HEK293 (cell line): Measurements from ENCODE around the gene DAAM2.

Source experiments
- BCL11A ChIP-seq: fragments of 450-650 bp; formaldehyde crosslinking; IDR thresholded peaks from 2 replicates; pipeline ENCODE4 v1.5.1; 2016; ENCODE audit warnings: low read depth, missing biosample characterization, missing genetic modification characterization
- KLF8 ChIP-seq: fragments of 450-650 bp; formaldehyde crosslinking; IDR thresholded peaks from 2 replicates; pipeline ENCODE4 v1.5.1; 2016; ENCODE audit warnings: missing biosample characterization, missing genetic modification characterization
- MEIS1 ChIP-seq: sonication (generic); formaldehyde crosslinking; IDR thresholded peaks from 2 replicates; pipeline ENCODE4 v1.8.1; 2022; ENCODE audit warnings: missing genetic modification reagents, mild to moderate bottlenecking, borderline replicate concordance
- ZBTB48 ChIP-seq: fragments of 450-650 bp; formaldehyde crosslinking; IDR thresholded peaks from 2 replicates; pipeline ENCODE4 v1.5.1; 2016; ENCODE audit warnings: missing biosample characterization, missing genetic modification characterization
- ZBTB6 ChIP-seq: fragments of 450-650 bp; formaldehyde crosslinking; IDR thresholded peaks from 2 replicates; pipeline ENCODE4 v1.5.1; 2017; ENCODE audit warnings: missing biosample characterization, missing genetic modification characterization
- ZBTB8A ChIP-seq: fragments of 450-650 bp; formaldehyde crosslinking; IDR thresholded peaks from 2 replicates; pipeline ENCODE4 v1.5.1; 2016; ENCODE audit warnings: missing biosample characterization, missing genetic modification characterization
- ZNF121 ChIP-seq: fragments of 450-650 bp; formaldehyde crosslinking; IDR thresholded peaks from 2 replicates; pipeline ENCODE4 v1.5.1; 2016; ENCODE audit warnings: missing biosample characterization, missing genetic modification characterization
- ZNF274 ChIP-seq, 2 experiments: fragments of 200-500 bp in 1 of 2; fragments of 450-650 bp in 1 of 2; sonication (Bioruptor generic) in 1 of 2; formaldehyde crosslinking in 1 of 2; IDR thresholded peaks; 2 replicates each; pipeline versions ENCODE4 v1.5.1 to v1.6.1; 2014 to 2016; ENCODE audit warnings: borderline replicate concordance in 1 of 2, inconsistent platforms in 1 of 2, low read length in 1 of 2, missing biosample characterization in 1 of 2, missing genetic modification characterization in 1 of 2
- ZNF394 ChIP-seq: fragments of 450-650 bp; formaldehyde crosslinking; IDR thresholded peaks from 2 replicates; pipeline ENCODE4 v1.5.1; 2016; ENCODE audit warnings: missing biosample characterization, missing genetic modification characterization, mild to moderate bottlenecking, moderate library complexity, borderline replicate concordance
- TF ChIP-seq, protein P1 (sequence below): fragments of 450-650 bp; formaldehyde crosslinking; IDR thresholded peaks from 2 replicates; pipeline ENCODE4 v1.5.1; 2016; ENCODE audit warnings: missing biosample characterization, missing genetic modification characterization

- TF ChIP-seq ZNF121 = no peak
- TF ChIP-seq ZBTB6 (tag by site-specific recombination) = no peak
- no peak for TF ChIP-seq ZBTB48 (tag by site-specific recombination)
- TF ChIP-seq BCL11A = no peak
- TF ChIP-seq, protein P1, sequence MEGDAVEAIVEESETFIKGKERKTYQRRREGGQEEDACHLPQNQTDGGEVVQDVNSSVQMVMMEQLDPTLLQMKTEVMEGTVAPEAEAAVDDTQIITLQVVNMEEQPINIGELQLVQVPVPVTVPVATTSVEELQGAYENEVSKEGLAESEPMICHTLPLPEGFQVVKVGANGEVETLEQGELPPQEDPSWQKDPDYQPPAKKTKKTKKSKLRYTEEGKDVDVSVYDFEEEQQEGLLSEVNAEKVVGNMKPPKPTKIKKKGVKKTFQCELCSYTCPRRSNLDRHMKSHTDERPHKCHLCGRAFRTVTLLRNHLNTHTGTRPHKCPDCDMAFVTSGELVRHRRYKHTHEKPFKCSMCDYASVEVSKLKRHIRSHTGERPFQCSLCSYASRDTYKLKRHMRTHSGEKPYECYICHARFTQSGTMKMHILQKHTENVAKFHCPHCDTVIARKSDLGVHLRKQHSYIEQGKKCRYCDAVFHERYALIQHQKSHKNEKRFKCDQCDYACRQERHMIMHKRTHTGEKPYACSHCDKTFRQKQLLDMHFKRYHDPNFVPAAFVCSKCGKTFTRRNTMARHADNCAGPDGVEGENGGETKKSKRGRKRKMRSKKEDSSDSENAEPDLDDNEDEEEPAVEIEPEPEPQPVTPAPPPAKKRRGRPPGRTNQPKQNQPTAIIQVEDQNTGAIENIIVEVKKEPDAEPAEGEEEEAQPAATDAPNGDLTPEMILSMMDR (tag by site-specific recombination) = no peak
- TF ChIP-seq ZNF394 (tag by site-specific recombination) = no peak
- no peak for TF ChIP-seq ZBTB8A (tag by site-specific recombination)
- no peak for TF ChIP-seq MEIS1 (CRISPR knock-in tag)
- no peak for TF ChIP-seq ZNF274 (IDR thresholded peaks at IDR 0.05; ENCODE audit: low read length)
- TF ChIP-seq ZNF274 (tag by site-specific recombination; IDR thresholded peaks at IDR 0.05; ENCODE audit: borderline replicate concordance) = no peak
- TF ChIP-seq KLF8 (tag by site-specific recombination) = no peak
Measured at GRCh38 chr6:39772559-39773273, 19.5 kb upstream of the DAAM2 start.
